ENCODE results near the gene BAZ2B. TPM values are rescaled to one million over a fixed set of nuclear protein-coding genes. Genes with fewer than 3 reads are reported as not detected.

The BAZ2B gene
- total RNA-seq, 2 experiments from 2014 or later: 3.7 to 11.8 TPM

GRCh38 chr2:159573294-159573693 lies 43.1 kb downstream of the BAZ2B start:
- Histone ChIP-seq H3K9me2 (ENCODE audit: insufficient read depth, low read length) (no peaks in the 10 kb centered on the region), H3K9me3 (ENCODE audit: low read length) (no peaks in the 10 kb centered on the region), H3K27ac (ENCODE audit: low read depth, low read length, poor library complexity, severe bottlenecking) (no peak overlapping the region), H3K4me3 (ENCODE audit: low read depth, low read length, poor library complexity, severe bottlenecking) (no peak overlapping the region), H3K79me2 (ENCODE audit: insufficient read depth, low read depth, low read length) (no peaks in the 10 kb centered on the region), H3K36me3 (ENCODE audit: insufficient read depth, low read length) (no peaks in the 10 kb centered on the region), H4K20me1 (ENCODE audit: insufficient read depth, low read length) (no peaks in the 10 kb centered on the region), H3K4me1 (ENCODE audit: insufficient read depth, low read length, poor library complexity, severe bottlenecking) (no peaks in the 10 kb centered on the region), H3K4me2 (ENCODE audit: low read length) (no peak overlapping the region), H2AFZ (ENCODE audit: low read length) (no peak overlapping the region)
- POLR2A ChIA-PET: no interaction called here
- no TSS peak for BruUV-seq (replicated peaks)
- intact Hi-C loops (cut with micrococcal nuclease; ENCODE audit: unreplicated experiment): no loop called here
- CTCF ChIA-PET (ENCODE audit: unreplicated experiment): no interaction called here
- TF ChIP-seq, protein P1, sequence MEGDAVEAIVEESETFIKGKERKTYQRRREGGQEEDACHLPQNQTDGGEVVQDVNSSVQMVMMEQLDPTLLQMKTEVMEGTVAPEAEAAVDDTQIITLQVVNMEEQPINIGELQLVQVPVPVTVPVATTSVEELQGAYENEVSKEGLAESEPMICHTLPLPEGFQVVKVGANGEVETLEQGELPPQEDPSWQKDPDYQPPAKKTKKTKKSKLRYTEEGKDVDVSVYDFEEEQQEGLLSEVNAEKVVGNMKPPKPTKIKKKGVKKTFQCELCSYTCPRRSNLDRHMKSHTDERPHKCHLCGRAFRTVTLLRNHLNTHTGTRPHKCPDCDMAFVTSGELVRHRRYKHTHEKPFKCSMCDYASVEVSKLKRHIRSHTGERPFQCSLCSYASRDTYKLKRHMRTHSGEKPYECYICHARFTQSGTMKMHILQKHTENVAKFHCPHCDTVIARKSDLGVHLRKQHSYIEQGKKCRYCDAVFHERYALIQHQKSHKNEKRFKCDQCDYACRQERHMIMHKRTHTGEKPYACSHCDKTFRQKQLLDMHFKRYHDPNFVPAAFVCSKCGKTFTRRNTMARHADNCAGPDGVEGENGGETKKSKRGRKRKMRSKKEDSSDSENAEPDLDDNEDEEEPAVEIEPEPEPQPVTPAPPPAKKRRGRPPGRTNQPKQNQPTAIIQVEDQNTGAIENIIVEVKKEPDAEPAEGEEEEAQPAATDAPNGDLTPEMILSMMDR (conservative IDR thresholded peaks at IDR 0.05; ENCODE audit: low read length): no peak
- TF ChIP-seq EZH2phosphoT487 (IDR thresholded peaks at IDR 0.05; ENCODE audit: borderline replicate concordance, low read depth, low read length): no peak
- no peak for DNase-seq (ENCODE audit: low spot score)

DNA sequence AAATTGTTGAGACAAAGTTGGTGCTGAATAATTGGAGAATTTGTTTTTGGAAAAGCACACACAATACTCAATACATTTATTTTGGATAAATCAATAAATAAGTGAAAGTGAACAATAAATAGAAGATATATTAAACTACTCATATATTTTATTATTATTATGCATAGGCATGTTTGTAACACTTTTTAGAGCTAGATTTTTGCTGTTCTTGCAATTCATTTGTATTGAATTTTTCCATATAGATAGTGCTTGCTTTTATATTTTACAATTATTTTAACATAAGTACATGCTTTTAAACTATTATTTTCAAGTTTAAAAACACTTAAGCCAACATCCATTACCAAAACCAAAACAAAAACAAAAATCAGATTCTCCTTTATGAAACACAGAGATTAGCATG lies 43.9 kb downstream of the BAZ2B start:
- Histone ChIP-seq H3K4me1 (ENCODE audit: insufficient read depth, low read length, poor library complexity, severe bottlenecking) (no peaks in the 10 kb centered on the region), H3K36me3 (ENCODE audit: insufficient read depth, low read length) (no peaks in the 10 kb centered on the region), H3K79me2 (ENCODE audit: insufficient read depth, low read depth, low read length) (no peaks in the 10 kb centered on the region), H3K27ac (ENCODE audit: low read depth, low read length, poor library complexity, severe bottlenecking) (no peak overlapping the region), H2AFZ (ENCODE audit: low read length) (no peak overlapping the region), H3K4me2 (ENCODE audit: low read length) (no peak overlapping the region), H3K4me3 (ENCODE audit: low read depth, low read length, poor library complexity, severe bottlenecking) (no peak overlapping the region), H3K9me3 (ENCODE audit: low read length) (no peaks in the 10 kb centered on the region), H4K20me1 (ENCODE audit: insufficient read depth, low read length) (no peaks in the 10 kb centered on the region), H3K9me2 (ENCODE audit: insufficient read depth, low read length) (no peaks in the 10 kb centered on the region)
- ChIA-PET POLR2A (no interaction called here), CTCF (ENCODE audit: unreplicated experiment) (no interaction called here)
- intact Hi-C loops (cut with micrococcal nuclease; ENCODE audit: unreplicated experiment): no loop called here
- TF ChIP-seq, protein P1 (conservative IDR thresholded peaks at IDR 0.05; ENCODE audit: low read length): no peak
- TF ChIP-seq EZH2phosphoT487 (IDR thresholded peaks at IDR 0.05; ENCODE audit: borderline replicate concordance, low read depth, low read length): no peak
- BruUV-seq (replicated peaks): no TSS peak
- no peak for DNase-seq (ENCODE audit: low spot score)

DNA sequence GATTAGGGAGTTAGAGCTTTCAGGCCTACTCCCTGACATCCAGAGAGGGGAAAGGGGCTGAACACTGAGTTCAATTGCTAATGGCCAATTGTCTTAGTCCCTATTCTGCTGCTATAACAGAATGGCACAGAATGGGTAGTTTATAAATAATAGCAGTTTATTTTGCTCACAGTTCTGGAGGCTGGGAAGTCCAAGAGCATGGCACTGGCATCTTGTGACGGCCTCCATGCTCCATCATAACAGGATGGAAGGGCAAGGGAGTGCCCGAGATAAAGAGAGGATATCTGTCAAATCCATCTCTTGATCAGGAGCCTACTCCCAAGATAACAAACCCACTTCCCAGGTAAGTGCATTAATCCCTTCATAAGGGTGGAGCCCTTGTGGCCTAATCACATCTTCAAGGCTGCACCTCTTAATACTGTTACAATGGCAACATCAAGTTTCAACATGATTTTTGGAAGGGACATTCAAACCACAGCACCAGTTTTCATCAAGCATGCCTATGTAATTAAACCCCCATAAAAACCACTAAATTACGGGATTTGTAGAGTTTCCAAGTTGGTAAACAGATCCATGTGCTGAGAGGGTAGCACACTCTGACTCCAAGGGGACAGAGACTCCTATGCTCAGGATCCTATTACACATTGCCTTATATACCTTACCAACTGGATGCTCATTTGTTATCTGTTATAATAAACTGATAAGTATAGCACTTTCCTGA lies 44.6 kb downstream of the BAZ2B start:
- H3K79me2 ChIP-seq (ENCODE audit: insufficient read depth, low read depth, low read length): no peaks in the 10 kb centered on the region
- no peak overlapping the region for H3K27ac ChIP-seq (ENCODE audit: low read depth, low read length, poor library complexity, severe bottlenecking)
- H4K20me1 ChIP-seq (ENCODE audit: insufficient read depth, low read length): no peaks in the 10 kb centered on the region
- no TSS peak for BruUV-seq (replicated peaks)
- H3K4me1 ChIP-seq (ENCODE audit: insufficient read depth, low read length, poor library complexity, severe bottlenecking): no peaks in the 10 kb centered on the region
- TF ChIP-seq EZH2phosphoT487 (IDR thresholded peaks at IDR 0.05; ENCODE audit: borderline replicate concordance, low read depth, low read length): no peak
- TF ChIP-seq, protein P1 (conservative IDR thresholded peaks at IDR 0.05; ENCODE audit: low read length): no peak
- H3K36me3 ChIP-seq (ENCODE audit: insufficient read depth, low read length): no peaks in the 10 kb centered on the region
- intact Hi-C loops (cut with micrococcal nuclease; ENCODE audit: unreplicated experiment): no loop called here
- no peak overlapping the region for H3K4me3 ChIP-seq (ENCODE audit: low read depth, low read length, poor library complexity, severe bottlenecking)
- no peaks in the 10 kb centered on the region for H3K9me3 ChIP-seq (ENCODE audit: low read length)
- no peak for DNase-seq (ENCODE audit: low spot score)
- H3K9me2 ChIP-seq (ENCODE audit: insufficient read depth, low read length): no peaks in the 10 kb centered on the region
- POLR2A ChIA-PET: no interaction called here
- no peak overlapping the region for H3K4me2 ChIP-seq (ENCODE audit: low read length)
- no peak overlapping the region for H2AFZ ChIP-seq (ENCODE audit: low read length)
- CTCF ChIA-PET (ENCODE audit: unreplicated experiment): no interaction called here
